HepG2 (cell line): ENCODE results near the gene OXLD1. TPM values are rescaled to one million over a fixed set of nuclear protein-coding genes. Genes with fewer than 3 reads are reported as not detected.

Experiments used
- CC2D1A ChIP-seq: sonication (generic); formaldehyde crosslinking; IDR thresholded peaks from 2 replicates; pipeline ENCODE4 v1.8.1; 2023; ENCODE audit warnings: mild to moderate bottlenecking, missing genetic modification reagents
- CREB1 ChIP-seq, 2 experiments: fragments of 450-650 bp in 1 of 2; IDR thresholded peaks; 2 replicates each; pipeline ENCODE4 v1.6.1; 2016 to 2017; ENCODE audit warnings: control low read depth in 1 of 2, mild to moderate bottlenecking in 1 of 2, missing compliant biosample characterization in 1 of 2, missing genetic modification characterization in 1 of 2
- DMAP1 ChIP-seq: IDR thresholded peaks from 2 replicates; pipeline ENCODE4 v1.6.1; 2016
- EEA1 ChIP-seq: sonication (generic); formaldehyde crosslinking; IDR thresholded peaks from 2 replicates; pipeline ENCODE4 v1.5.1; 2020; ENCODE audit warnings: mild to moderate bottlenecking, missing genetic modification reagents, borderline replicate concordance
- KDM2A ChIP-seq: sonication (generic); formaldehyde crosslinking; IDR thresholded peaks from 2 replicates; pipeline ENCODE4 v1.4.0; 2020; ENCODE audit warnings: low read depth, missing genetic modification reagents, borderline replicate concordance
- MBNL3 ChIP-seq: fragments of 250-450 bp; sonication (Bioruptor Pico); conservative IDR thresholded peaks from 2 replicates; pipeline ENCODE4 v1.8.0; 2022; ENCODE audit warnings: mild to moderate bottlenecking, inconsistent platforms
- NCOR1 ChIP-seq: fragments of 200-600 bp; sonication (generic); IDR thresholded peaks from 2 replicates; pipeline ENCODE4 v1.7.0; 2017; ENCODE audit warnings: antibody characterized with exemption, low read length, borderline replicate concordance
- NONO ChIP-seq, 2 experiments: fragments of 450-650 bp in 1 of 2; sonication (generic) in 1 of 2; formaldehyde crosslinking in 1 of 2; IDR thresholded peaks in 1 of 2; conservative IDR thresholded peaks in 1 of 2; 2 replicates each; pipeline versions ENCODE4 v1.6.1 to v1.8.0; 2017 to 2022; ENCODE audit warnings: mild to moderate bottlenecking in 1 of 2, missing genetic modification reagents in 1 of 2, moderate library complexity in 1 of 2
- RBM39 ChIP-seq: fragments of 200-400 bp; formaldehyde crosslinking; IDR thresholded peaks from one replicate; pipeline ENCODE4 v1.6.1; 2018; ENCODE audit warnings: antibody characterized with exemption, mild to moderate bottlenecking, low read depth, low read length; ENCODE audit not compliant: poor library complexity, severe bottlenecking
- SAP130 ChIP-seq: IDR thresholded peaks from 2 replicates; pipeline ENCODE4 v1.6.1; 2016; ENCODE audit warnings: low read depth
- SNAPC2 ChIP-seq: sonication (generic); formaldehyde crosslinking; IDR thresholded peaks from 2 replicates; pipeline ENCODE4 v1.8.1; 2022; ENCODE audit warnings: mild to moderate bottlenecking, missing genetic modification reagents
- TFAP4 ChIP-seq: sonication (generic); IDR thresholded peaks from 2 replicates; pipeline ENCODE4 v1.6.1; 2016; ENCODE audit warnings: low read depth, borderline replicate concordance
- THRA ChIP-seq: sonication (generic); formaldehyde crosslinking; IDR thresholded peaks from 2 replicates; pipeline ENCODE4 v1.4.0; 2020; ENCODE audit warnings: missing genetic modification reagents, borderline replicate concordance
- ZNF10 ChIP-seq: sonication (generic); formaldehyde crosslinking; IDR thresholded peaks from 2 replicates; pipeline ENCODE4 v1.4.0; 2020; ENCODE audit warnings: mild to moderate bottlenecking, low read depth, missing genetic modification reagents, borderline replicate concordance
- ZNF180 ChIP-seq: sonication (generic); formaldehyde crosslinking; IDR thresholded peaks from 2 replicates; pipeline ENCODE4 v1.4.0; 2020; ENCODE audit warnings: low read depth, missing genetic modification reagents, borderline replicate concordance
- ZNF382 ChIP-seq: sonication (generic); formaldehyde crosslinking; IDR thresholded peaks from 2 replicates; pipeline ENCODE4 v1.5.0; 2020; ENCODE audit warnings: missing genetic modification reagents, mild to moderate bottlenecking, borderline replicate concordance
- ZNF572 ChIP-seq: sonication (generic); formaldehyde crosslinking; IDR thresholded peaks from 2 replicates; pipeline ENCODE4 v1.5.1; 2020; ENCODE audit warnings: mild to moderate bottlenecking, missing genetic modification reagents
- ZNF589 ChIP-seq: sonication (generic); formaldehyde crosslinking; conservative IDR thresholded peaks from 2 replicates; pipeline ENCODE4 v1.8.0; 2022; ENCODE audit warnings: mild to moderate bottlenecking, moderate library complexity, missing genetic modification reagents
- ZXDC ChIP-seq: sonication (generic); formaldehyde crosslinking; IDR thresholded peaks from 2 replicates; pipeline ENCODE4 v1.5.0; 2020; ENCODE audit warnings: mild to moderate bottlenecking, missing genetic modification reagents
- polyA plus RNA-seq, 8 experiments: library from polyadenylated mRNA; depleted of rRNA in 3 of 8; stranded (reverse) in 7 of 8; unstranded in 1 of 8; fragments of >200 nt; fragmentation: Illumina TruSeq in 4 of 8; extraction: Trizol in 4 of 8; gene quantifications; 2 replicates each; pipeline versions ENCODE4 v1.2.1 to v1.2.3, GENCODE V29; 2011 to 2016; ENCODE audit warnings: low read depth in 4 of 8, missing spikeins in 1 of 8, mixed read lengths in 1 of 8; ENCODE audit not compliant: insufficient read depth in 1 of 8
- total RNA-seq, 5 experiments: library from RNA; depleted of rRNA; stranded (reverse); fragments of >200 nt; fragmentation: Illumina TruSeq; extraction: Trizol; gene quantifications; 2 replicates each; pipeline ENCODE4 v1.2.3, GENCODE V29; 2016; ENCODE audit warnings: low read depth in 1 of 5
- TF ChIP-seq, protein P1 (sequence below): IDR thresholded peaks from 2 replicates; pipeline ENCODE4 v1.6.1; 2018; ENCODE audit warnings: missing genetic modification reagents, mild to moderate bottlenecking, missing compliant biosample characterization
- TF ChIP-seq, protein P2 (sequence below): sonication (generic); formaldehyde crosslinking; IDR thresholded peaks from 2 replicates; pipeline ENCODE4 v1.4.0; 2020; ENCODE audit warnings: missing genetic modification reagents

OXLD1 gene
- total and polyA plus RNA-seq, 2 of the 13 experiments (the other 11 are each of a cell fraction or from before 2014, with no cell fraction given) = 27.1 to 37.5 TPM

- TF ChIP-seq THRA (no peak), CC2D1A (CRISPR knock-in tag) (0 out of 2 replicates have a peak, but pooled peaks have one; percentile 25), ZXDC (CRISPR knock-in tag) (no peak), TFAP4 (peak; percentile 54; the same call in 1 of the 2 replicates), ZNF589 (CRISPR knock-in tag) (no peak), NCOR1 (no peak), EEA1 (no peak), ZNF180 (CRISPR knock-in tag) (no peak), SNAPC2 (no peak), ZNF10 (no peak), KDM2A (CRISPR knock-in tag) (peak; percentile 43; the same call in 1 of the 2 replicates), SAP130 (CRISPR knock-in tag) (peak; percentile 21; the same call in 1 of the 2 replicates), NONO (IDR thresholded peaks at IDR 0.05) (no peak), NONO (CRISPR knock-in tag; conservative IDR thresholded peaks at IDR 0.05) (no peak), RBM39 (peak; percentile 35), MBNL3 (CRISPR knock-in tag) (no peak), ZNF382 (CRISPR knock-in tag) (no peak), DMAP1 (no peak), ZNF572 (CRISPR knock-in tag) (0 out of 2 replicates have a peak, but pooled peaks have one; percentile 61), CREB1 (IDR thresholded peaks at IDR 0.05) (no peak), CREB1 (CRISPR knock-in tag; IDR thresholded peaks at IDR 0.05) (no peak)
- TF ChIP-seq, protein P1, sequence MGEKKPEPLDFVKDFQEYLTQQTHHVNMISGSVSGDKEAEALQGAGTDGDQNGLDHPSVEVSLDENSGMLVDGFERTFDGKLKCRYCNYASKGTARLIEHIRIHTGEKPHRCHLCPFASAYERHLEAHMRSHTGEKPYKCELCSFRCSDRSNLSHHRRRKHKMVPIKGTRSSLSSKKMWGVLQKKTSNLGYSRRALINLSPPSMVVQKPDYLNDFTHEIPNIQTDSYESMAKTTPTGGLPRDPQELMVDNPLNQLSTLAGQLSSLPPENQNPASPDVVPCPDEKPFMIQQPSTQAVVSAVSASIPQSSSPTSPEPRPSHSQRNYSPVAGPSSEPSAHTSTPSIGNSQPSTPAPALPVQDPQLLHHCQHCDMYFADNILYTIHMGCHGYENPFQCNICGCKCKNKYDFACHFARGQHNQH (CRISPR knock-in tag) = no peak
- TF ChIP-seq, protein P2, sequence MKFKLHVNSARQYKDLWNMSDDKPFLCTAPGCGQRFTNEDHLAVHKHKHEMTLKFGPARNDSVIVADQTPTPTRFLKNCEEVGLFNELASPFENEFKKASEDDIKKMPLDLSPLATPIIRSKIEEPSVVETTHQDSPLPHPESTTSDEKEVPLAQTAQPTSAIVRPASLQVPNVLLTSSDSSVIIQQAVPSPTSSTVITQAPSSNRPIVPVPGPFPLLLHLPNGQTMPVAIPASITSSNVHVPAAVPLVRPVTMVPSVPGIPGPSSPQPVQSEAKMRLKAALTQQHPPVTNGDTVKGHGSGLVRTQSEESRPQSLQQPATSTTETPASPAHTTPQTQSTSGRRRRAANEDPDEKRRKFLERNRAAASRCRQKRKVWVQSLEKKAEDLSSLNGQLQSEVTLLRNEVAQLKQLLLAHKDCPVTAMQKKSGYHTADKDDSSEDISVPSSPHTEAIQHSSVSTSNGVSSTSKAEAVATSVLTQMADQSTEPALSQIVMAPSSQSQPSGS = no peak
Observed at GRCh38 chr17:81652906-81653771, 13.3 kb downstream of the OXLD1 start (continued).
